Occipital lobe (tissue), 2 donors: Measurements from ENCODE around the gene KRTAP25-1. TPM values are rescaled to one million over a fixed set of nuclear protein-coding genes. Genes with fewer than 3 reads are reported as not detected.

Experiments used
- DNase-seq: peaks from one replicate; lab custom pipeline; 2025; lab: John Stamatoyannopoulos, UW
- total RNA-seq: library from RNA; depleted of rRNA; stranded (reverse); fragments of >200 nt; gene quantifications from one replicate; pipeline ENCODE4 v1.2.3, GENCODE V29; 2014

The KRTAP25-1 gene
- total RNA-seq, 1 donor from 2014 or later, result not detected

DNA sequence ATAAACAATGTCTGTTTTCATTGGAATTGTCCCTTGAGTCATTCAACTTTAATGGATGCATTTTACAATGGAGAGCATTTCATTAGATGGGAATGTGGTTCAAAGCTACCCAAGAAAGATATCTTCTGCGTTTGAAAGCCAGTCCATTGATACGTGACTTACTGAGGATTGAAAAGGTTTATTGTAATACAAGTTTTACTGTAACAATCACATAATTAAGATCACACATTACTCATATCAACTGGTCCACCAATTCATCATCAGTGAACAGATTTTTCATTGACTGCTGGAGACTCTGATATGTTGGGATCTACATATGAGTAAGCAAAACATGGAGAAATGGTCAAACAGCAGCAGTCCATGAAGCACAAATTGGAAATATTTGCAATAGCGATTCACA is 39.4 kb downstream of the KRTAP25-1 start:
- DNase-seq, result no peak

DNA sequence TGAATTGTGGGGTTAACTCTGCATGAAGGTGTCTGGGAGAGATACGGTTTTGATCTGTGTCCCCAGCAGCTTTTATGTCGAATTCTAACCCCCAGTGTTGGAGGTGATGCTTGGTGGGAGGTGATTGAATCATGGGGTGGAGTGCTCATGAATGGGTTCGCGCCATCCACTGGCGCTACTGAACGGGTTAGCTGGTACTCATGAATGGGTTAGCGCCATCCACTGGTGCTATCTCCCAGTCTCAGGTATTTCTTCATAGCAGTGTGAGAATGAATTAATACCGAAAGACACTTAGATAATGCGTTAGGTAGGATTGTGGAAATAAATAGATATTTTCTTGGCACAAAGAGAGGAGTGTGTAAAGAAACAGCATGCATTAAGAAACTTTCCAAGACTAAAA is 40.5 kb downstream of the KRTAP25-1 start:
- no peak for DNase-seq

DNA sequence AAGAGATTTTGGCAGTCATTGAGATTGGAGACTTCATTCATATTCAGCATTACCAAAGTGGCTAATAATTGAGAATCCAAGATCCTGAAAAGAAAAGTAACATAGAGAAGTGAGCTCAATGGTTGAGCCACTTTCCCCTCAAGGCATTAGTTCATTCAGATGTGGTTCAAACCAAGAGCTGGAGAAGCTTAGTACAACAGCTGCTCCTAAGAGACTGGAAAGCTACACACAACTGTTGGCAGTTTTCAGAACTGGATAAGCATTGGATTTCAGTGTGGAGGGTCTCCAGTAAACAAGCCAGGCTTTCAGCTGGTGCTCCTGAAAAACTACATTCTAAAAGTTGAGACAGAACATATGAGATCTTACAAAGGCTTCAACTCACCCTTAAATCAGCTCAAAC is 44.3 kb downstream of the KRTAP25-1 start:
- DNase-seq, result no peak

DNA sequence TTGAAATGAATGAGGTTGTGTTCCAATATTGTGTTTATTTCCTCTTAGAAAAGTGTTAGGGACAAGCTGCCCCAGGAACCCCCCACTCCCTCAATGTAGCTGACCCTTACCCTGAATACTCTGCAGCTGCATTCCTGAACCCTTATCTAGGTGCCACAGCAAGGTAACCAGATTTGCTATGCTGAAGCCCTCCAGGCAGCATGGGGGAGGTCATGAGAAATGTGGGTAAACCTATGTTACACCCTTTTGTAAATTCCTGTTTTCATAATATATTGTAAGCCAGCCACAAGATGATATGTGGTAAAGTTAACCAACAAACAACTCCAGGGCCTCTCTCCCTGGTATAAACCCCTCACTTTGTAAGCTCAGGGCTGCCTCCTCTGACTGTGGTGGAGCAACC is 45.6 kb downstream of the KRTAP25-1 start:
- DNase-seq, result no peak

DNA sequence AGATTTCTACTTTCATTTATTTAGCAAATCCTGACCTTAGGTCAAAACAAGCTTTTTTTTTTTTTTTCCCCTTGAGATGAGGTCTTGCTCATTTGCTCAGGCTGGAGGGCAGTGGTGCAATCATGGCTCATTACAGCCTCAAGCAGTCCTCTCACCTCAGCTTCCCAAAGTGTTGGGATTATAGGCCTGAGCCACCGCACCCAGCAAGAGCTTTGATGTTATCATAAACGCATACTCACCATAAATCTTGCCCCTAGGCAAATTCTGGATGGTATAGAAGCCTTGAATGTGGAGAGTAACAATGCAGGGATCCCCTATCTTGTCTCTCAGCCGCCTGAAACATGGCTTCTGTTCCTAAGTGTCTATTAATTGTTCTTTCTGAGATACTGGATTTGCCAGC is 48.7 kb downstream of the KRTAP25-1 start:
- DNase-seq, result no peak

Other genes with a start within 250 kb of the KRTAP25-1 start
- gene CLDN17, start 122.7 kb downstream of the KRTAP25-1 start, total RNA-seq, result not detected
- not detected for gene CLDN8, start 73.4 kb downstream of the KRTAP25-1 start, total RNA-seq
- gene KRTAP24-1, start 6.6 kb downstream of the KRTAP25-1 start, total RNA-seq, result not detected
- not detected for gene KRTAP26-1, start 30.8 kb upstream of the KRTAP25-1 start, total RNA-seq
- not detected for gene KRTAP27-1, start 48.2 kb upstream of the KRTAP25-1 start, total RNA-seq
- gene KRTAP23-1, start 59.1 kb upstream of the KRTAP25-1 start, total RNA-seq, result not detected
- gene KRTAP13-2, start 82.8 kb upstream of the KRTAP25-1 start, total RNA-seq, result not detected
- gene KRTAP13-1, start 106.5 kb upstream of the KRTAP25-1 start, total RNA-seq, result not detected
- gene KRTAP13-3, start 136.4 kb upstream of the KRTAP25-1 start, total RNA-seq, result not detected
- gene KRTAP13-4, start 140.7 kb upstream of the KRTAP25-1 start, total RNA-seq, result not detected
- not detected for gene KRTAP15-1, start 150.8 kb upstream of the KRTAP25-1 start, total RNA-seq
- not detected for gene KRTAP19-1, start 190.9 kb upstream of the KRTAP25-1 start, total RNA-seq
- gene KRTAP19-2, start 197.9 kb upstream of the KRTAP25-1 start, total RNA-seq, result not detected
- not detected for gene KRTAP19-3, start 202.5 kb upstream of the KRTAP25-1 start, total RNA-seq
- not detected for gene KRTAP19-4, start 207.7 kb upstream of the KRTAP25-1 start, total RNA-seq
- not detected for gene KRTAP19-5, start 212.6 kb upstream of the KRTAP25-1 start, total RNA-seq